SK-N-SH treated with all-trans-retinoic acid at 6 μM for 48 hours (cell line): Measurements from ENCODE around the gene PLD3.

Experiments used
- ARNTL ChIP-seq: fragments of 450-650 bp; formaldehyde crosslinking; IDR thresholded peaks from 2 replicates; pipeline ENCODE4 v1.5.0; 2020; ENCODE audit warnings: low read depth, mild to moderate bottlenecking, moderate library complexity, borderline replicate concordance
- CSDC2 ChIP-seq: fragments of 250-450 bp; sonication (Bioruptor Pico); IDR thresholded peaks from 2 replicates; pipeline ENCODE4 v1.5.0; 2020; ENCODE audit warnings: mild to moderate bottlenecking, moderate library complexity
- GLIS3 ChIP-seq: fragments of 250-450 bp; sonication (Bioruptor Pico); IDR thresholded peaks from 2 replicates; pipeline ENCODE4 v1.5.0; 2020; ENCODE audit warnings: mild to moderate bottlenecking, moderate library complexity
- ISL1 ChIP-seq: fragments of 250-450 bp; sonication (Bioruptor Pico); IDR thresholded peaks from 2 replicates; pipeline ENCODE4 v2.1.2; 2022; ENCODE audit warnings: mild to moderate bottlenecking, moderate library complexity
- PPARA ChIP-seq: fragments of 250-450 bp; sonication (Bioruptor Pico); IDR thresholded peaks from 2 replicates; pipeline ENCODE4 v1.5.0; 2020; ENCODE audit warnings: mild to moderate bottlenecking, borderline replicate concordance
- TCF4 ChIP-seq: fragments of 250-450 bp; sonication (Bioruptor Pico); IDR thresholded peaks from 2 replicates; pipeline ENCODE4 v1.8.0; 2021; ENCODE audit warnings: mild to moderate bottlenecking, moderate library complexity, borderline replicate concordance
- TOX ChIP-seq: fragments of 250-450 bp; sonication (Bioruptor Pico); IDR thresholded peaks from 2 replicates; pipeline ENCODE4 v1.8.0; 2021; ENCODE audit warnings: mild to moderate bottlenecking, moderate library complexity, borderline replicate concordance
- ZC3H10 ChIP-seq: fragments of 250-450 bp; sonication (Bioruptor Pico); IDR thresholded peaks from 2 replicates; pipeline ENCODE4 v1.5.1; 2021; ENCODE audit warnings: mild to moderate bottlenecking, moderate library complexity
- ZFP30 ChIP-seq: fragments of 450-650 bp; formaldehyde crosslinking; IDR thresholded peaks from 2 replicates; pipeline ENCODE4 v1.5.0; 2022; ENCODE audit warnings: mild to moderate bottlenecking, moderate library complexity
- ZNF8 ChIP-seq: fragments of 450-650 bp; formaldehyde crosslinking; IDR thresholded peaks from 2 replicates; pipeline ENCODE4 v1.5.0; 2020; ENCODE audit warnings: mild to moderate bottlenecking, moderate library complexity
- TF ChIP-seq, protein P1 (sequence below): fragments of 250-450 bp; sonication (Bioruptor Pico); IDR thresholded peaks from 2 replicates; pipeline ENCODE4 v1.5.1; 2020; ENCODE audit warnings: low read depth, mild to moderate bottlenecking, moderate library complexity
- TF ChIP-seq, protein P2 (sequence below): fragments of 250-450 bp; sonication (Bioruptor Pico); IDR thresholded peaks from 2 replicates; pipeline ENCODE4 v1.5.1; 2021; ENCODE audit warnings: mild to moderate bottlenecking, moderate library complexity

DNA sequence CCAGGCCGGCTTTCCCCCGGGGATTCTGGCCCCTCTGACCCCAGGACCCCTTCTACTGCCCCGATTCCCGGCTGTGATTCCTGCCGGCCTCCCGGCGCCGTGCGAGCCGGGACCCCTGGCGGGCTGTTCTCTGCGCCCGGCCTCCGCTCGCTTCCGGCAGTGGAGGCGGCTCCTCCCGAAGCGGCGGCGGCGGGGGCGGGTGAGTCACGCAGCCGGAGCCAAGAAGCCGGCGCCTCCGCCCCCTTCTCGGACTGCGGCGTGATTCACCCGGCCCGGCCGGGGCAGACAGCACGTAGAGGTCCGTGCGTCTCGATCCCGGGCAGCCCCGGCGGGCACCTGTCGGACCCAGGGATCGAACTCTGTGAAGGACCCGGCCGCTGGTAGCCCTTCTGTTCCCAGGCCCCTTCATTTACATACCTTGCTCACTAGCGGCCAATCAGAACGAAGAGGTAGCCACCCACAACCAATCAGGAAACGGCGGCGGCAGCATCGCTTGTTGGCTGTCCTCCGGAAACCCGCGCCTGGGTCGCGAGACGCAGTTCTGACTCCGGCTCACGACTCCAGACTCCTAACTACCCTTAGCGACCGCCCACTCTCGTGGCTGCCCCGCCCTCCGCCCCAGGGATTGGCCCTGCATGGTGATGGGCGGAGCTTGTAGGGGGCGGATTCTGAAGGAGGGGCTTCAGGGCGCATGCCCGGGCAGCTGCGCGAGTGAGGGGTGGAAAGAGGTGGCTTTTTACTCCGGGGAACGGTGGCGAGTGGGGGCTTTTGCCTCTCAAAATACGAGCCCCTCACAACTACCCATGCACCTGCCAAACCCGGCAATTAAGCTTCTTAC, 77.2 kb downstream of the PLD3 start, which contains the start of gene SERTAD1:
- TF ChIP-seq ARNTL (no peak), ZC3H10 (CRISPR knock-in tag) (no peak), GLIS3 (CRISPR knock-in tag) (no peak), PPARA (CRISPR knock-in tag) (no peak), TCF4 (CRISPR knock-in tag) (no peak), ZFP30 (no peak), ZNF8 (no peak), CSDC2 (CRISPR knock-in tag) (no peak), ISL1 (CRISPR knock-in tag) (no peak), TOX (CRISPR knock-in tag) (no peak)
- TF ChIP-seq, protein P1, sequence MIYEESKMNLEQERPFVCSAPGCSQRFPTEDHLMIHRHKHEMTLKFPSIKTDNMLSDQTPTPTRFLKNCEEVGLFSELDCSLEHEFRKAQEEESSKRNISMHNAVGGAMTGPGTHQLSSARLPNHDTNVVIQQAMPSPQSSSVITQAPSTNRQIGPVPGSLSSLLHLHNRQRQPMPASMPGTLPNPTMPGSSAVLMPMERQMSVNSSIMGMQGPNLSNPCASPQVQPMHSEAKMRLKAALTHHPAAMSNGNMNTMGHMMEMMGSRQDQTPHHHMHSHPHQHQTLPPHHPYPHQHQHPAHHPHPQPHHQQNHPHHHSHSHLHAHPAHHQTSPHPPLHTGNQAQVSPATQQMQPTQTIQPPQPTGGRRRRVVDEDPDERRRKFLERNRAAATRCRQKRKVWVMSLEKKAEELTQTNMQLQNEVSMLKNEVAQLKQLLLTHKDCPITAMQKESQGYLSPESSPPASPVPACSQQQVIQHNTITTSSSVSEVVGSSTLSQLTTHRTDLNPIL (CRISPR knock-in tag): no peak
- TF ChIP-seq, protein P2, sequence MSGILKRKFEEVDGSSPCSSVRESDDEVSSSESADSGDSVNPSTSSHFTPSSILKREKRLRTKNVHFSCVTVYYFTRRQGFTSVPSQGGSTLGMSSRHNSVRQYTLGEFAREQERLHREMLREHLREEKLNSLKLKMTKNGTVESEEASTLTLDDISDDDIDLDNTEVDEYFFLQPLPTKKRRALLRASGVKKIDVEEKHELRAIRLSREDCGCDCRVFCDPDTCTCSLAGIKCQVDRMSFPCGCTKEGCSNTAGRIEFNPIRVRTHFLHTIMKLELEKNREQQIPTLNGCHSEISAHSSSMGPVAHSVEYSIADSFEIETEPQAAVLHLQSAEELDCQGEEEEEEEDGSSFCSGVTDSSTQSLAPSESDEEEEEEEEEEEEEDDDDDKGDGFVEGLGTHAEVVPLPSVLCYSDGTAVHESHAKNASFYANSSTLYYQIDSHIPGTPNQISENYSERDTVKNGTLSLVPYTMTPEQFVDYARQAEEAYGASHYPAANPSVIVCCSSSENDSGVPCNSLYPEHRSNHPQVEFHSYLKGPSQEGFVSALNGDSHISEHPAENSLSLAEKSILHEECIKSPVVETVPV: no peak
